Pancreas (tissue), 10 donors: Measurements from ENCODE around the gene SCG2. TPM values are rescaled to one million over a fixed set of nuclear protein-coding genes. Genes with fewer than 3 reads are reported as not detected.

Source experiments
- ATAC-seq, 4 donors: fragments of 200-7000 bp; cut with Tn5 transposase; one replicate each; pipeline versions ENCODE4 v1.8.0 to v1.9.1; 2020; ENCODE audit warnings: mild to moderate bottlenecking in 4 of 4, moderate library complexity in 4 of 4
- DNase-seq, 6 donors: peaks; one replicate each; pipeline ENCODE4 v3.0.0-alpha.2; 2020
- FAIRE-seq: peaks from 2 replicates; lab custom pipeline; 2012; peaks lifted over from hg19 to GRCh38; lab: Jason Lieb, UNC
- H3K27ac ChIP-seq, 4 donors: fragments of 200-600 bp; sonication (generic); 1 replicate in 3 of 4; 2 replicates in 1 of 4; pipeline versions ENCODE4 v1.5.0 to v1.8.0; 2020
- H3K27me3 ChIP-seq, 4 donors: fragments of 200-600 bp; one replicate each; pipeline ENCODE4 v1.8.0; 2021
- H3K36me3 ChIP-seq, 3 donors: fragments of 200-600 bp; sonication (generic) in 1 of 3; one replicate each; pipeline versions ENCODE4 v1.5.0 to v1.8.0; 2020 to 2021
- H3K4me1 ChIP-seq, 3 donors: fragments of 200-600 bp; one replicate each; pipeline ENCODE4 v1.8.0; 2021
- H3K4me3 ChIP-seq, 4 donors: fragments of 200-600 bp; sonication (generic) in 2 of 4; one replicate each; pipeline versions ENCODE4 v1.5.0 to v1.8.0; 2020 to 2021
- H3K9me3 ChIP-seq, 4 donors: fragments of 200-600 bp; one replicate each; pipeline ENCODE4 v1.8.0; 2021
- WGBS, 2 donors: extraction: QIAGEN DNeasy Blood & Tissue Kit; methylation state at CpG; one replicate each; pipeline ENCODE4 v1.1.7; 2013; 5-methylcytosine and 5-hydroxymethylcytosine counted together
- intact Hi-C, 3 donors: fragments of 100-400 bp; cut with DNase I; formaldehyde crosslinking; loops; one replicate each; pipeline versions ENCODE4 v1.11.1 to v1.14.2; 2022
- polyA plus RNA-seq, 2 donors: library from polyadenylated mRNA; stranded (reverse); fragments of 200-250 nt; gene quantifications; one replicate each; pipeline ENCODE4 v1.2.3, GENCODE V29; 2013
- total RNA-seq, 6 donors: library from RNA; stranded (reverse); fragmentation: NEBNext Ultra II Directional in 4 of 6; extraction: Animal tissue kit (Norgen Biotek cat#: 25700) in 4 of 6; gene quantifications; one replicate each; pipeline versions ENCODE4 v1.2.1 to v1.2.4, GENCODE V29; 2021 to 2023
- TF ChIP-seq, protein P1 (sequence below), 4 donors: fragments of 200-600 bp; sonication (generic) in 3 of 4; IDR thresholded peaks; one replicate each; pipeline versions ENCODE4 v1.5.0 to v1.8.0; 2021; ENCODE audit warnings: antibody characterized with exemption in 4 of 4
- donor health status: healthy with polysubstance abuse.
- donor health status: DM: no; HTN: no; CAD: no; lungs with moderate emphysema.
- donor health status: DM: no; HTN: no; CAD: no.
- donor health status: control.
- donor health status: control.
- donor health status: Bipolar disorder and iron deficiency.
- donor health status: DM: yes; HTN: yes; CAD: no.
- donor health status: DM: no; HTN: no; CAD: no.
- donor health status: DM: no; HTN: no; CAD: no.
- donor health status: DM: yes; HTN: yes; CAD: no.

Gene SCG2
- total and polyA plus RNA-seq, 8 donors = 4.4 to 189 (median 19.3) TPM

DNA sequence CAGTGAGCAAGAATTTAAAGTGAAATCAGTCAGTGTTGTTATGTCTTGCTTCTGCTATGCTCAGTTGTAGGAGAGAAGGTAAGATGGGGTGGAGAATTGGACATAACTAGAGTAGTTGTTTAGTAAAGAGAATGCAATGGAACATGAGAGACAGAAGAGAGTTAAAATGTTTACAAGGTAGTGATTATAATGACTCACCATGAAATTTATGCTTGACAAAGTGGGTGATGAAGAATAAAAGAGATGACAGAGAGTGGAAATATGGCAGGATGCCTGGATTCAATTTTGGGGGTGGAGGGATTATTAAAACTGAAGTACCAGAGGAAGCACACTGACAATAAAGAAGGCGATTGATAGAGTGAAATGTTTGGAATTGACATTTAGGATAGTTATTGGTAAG is 10.6 kb downstream of the SCG2 start:
- WGBS, 2 donors = 64 to 78% methylated on average over 1 of the region's 1 CpG
- ATAC-seq (no peak), DNase-seq (no peak), FAIRE-seq (no peak)
- H3K4me3 ChIP-seq = no peak overlapping the region
- intact Hi-C loops = no loop called here
- TF ChIP-seq, protein P1, sequence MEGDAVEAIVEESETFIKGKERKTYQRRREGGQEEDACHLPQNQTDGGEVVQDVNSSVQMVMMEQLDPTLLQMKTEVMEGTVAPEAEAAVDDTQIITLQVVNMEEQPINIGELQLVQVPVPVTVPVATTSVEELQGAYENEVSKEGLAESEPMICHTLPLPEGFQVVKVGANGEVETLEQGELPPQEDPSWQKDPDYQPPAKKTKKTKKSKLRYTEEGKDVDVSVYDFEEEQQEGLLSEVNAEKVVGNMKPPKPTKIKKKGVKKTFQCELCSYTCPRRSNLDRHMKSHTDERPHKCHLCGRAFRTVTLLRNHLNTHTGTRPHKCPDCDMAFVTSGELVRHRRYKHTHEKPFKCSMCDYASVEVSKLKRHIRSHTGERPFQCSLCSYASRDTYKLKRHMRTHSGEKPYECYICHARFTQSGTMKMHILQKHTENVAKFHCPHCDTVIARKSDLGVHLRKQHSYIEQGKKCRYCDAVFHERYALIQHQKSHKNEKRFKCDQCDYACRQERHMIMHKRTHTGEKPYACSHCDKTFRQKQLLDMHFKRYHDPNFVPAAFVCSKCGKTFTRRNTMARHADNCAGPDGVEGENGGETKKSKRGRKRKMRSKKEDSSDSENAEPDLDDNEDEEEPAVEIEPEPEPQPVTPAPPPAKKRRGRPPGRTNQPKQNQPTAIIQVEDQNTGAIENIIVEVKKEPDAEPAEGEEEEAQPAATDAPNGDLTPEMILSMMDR (IDR thresholded peaks at IDR 0.05) = no peak
- H3K9me3 ChIP-seq = no peaks in the 10 kb centered on the region
- no peaks in the 10 kb centered on the region for H3K4me1 ChIP-seq
- H3K27ac ChIP-seq = no peak overlapping the region
- no peaks in the 10 kb centered on the region for H3K36me3 ChIP-seq
- no peaks in the 10 kb centered on the region for H3K27me3 ChIP-seq

DNA sequence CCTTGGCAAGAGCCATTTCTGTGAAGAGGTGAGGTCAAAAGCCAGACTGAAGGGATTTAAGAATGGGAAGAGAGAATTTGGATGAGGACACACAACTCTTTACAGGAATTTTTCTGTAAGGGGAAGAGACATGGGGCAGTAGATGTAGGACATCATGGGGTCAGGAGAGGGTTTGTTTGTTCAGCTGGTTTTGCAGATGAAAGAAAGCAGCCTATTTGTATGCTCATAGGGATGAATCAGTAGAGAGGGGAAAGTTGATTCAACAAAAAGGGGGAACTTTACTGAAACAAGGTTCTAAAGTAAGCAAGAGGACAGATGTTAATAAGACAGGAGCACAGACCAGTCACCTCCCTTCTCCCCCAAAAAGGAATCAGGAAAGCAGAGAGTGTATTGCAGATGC is 11.2 kb downstream of the SCG2 start:
- TF ChIP-seq, protein P1 (IDR thresholded peaks at IDR 0.05) = no peak
- ATAC-seq (no peak), FAIRE-seq (no peak), DNase-seq (no peak)
- Histone ChIP-seq H3K9me3 (no peaks in the 10 kb centered on the region), H3K36me3 (no peaks in the 10 kb centered on the region), H3K27me3 (no peaks in the 10 kb centered on the region), H3K4me3 (no peak overlapping the region), H3K4me1 (no peaks in the 10 kb centered on the region), H3K27ac (no peak overlapping the region)
- intact Hi-C loops = no loop called here

DNA sequence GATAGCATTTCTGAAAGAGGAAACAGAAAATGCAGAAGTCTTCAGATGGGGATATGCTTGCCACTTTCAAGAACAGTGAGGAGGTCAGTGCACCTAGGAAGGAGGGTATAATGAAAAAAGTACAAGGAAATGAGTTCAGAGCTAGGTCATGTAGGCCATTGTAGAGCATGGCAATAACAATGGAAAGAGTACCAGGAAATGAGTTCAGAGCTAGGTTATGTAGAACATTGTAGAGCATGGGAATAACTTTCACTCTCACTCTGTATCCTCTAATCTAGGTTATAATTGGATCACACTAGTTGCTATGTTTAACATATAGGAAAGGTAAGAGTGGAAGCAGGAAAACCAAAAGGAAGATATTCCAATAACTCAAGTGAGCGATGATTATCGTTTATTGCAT is 12.3 kb downstream of the SCG2 start:
- H3K27me3 ChIP-seq = no peaks in the 10 kb centered on the region
- H3K9me3 ChIP-seq = no peaks in the 10 kb centered on the region
- H3K4me3 ChIP-seq = no peak overlapping the region
- H3K36me3 ChIP-seq = no peaks in the 10 kb centered on the region
- no peaks in the 10 kb centered on the region for H3K4me1 ChIP-seq
- FAIRE-seq (no peak), ATAC-seq (no peak), DNase-seq (no peak)
- intact Hi-C loops = no loop called here
- 76 to 80% methylated on average over 2 of the region's 2 CpGs for WGBS, 2 donors
- TF ChIP-seq, protein P1 (IDR thresholded peaks at IDR 0.05) = no peak
- H3K27ac ChIP-seq = no peak overlapping the region

DNA sequence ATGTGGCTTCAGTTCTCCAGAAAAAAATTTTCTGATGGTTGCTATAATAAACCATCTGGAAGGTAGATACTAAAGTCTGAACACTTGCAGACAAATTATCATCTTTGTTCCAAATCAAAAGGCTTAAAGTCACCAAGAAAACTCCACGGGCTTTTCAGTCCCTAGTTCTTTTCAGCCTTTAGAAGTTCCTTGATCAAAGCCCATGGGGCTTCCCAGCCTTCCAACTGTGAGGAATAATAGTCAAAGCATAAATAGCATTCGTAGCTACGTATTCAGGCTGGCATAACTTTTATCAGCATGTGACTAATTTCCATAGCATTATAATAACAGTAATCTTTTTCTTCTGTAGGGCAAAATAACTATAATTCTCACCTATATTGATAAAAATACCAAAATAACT is 13.9 kb downstream of the SCG2 start:
- TF ChIP-seq, protein P1 (IDR thresholded peaks at IDR 0.05) = no peak
- WGBS, 2 donors = 42 to 52% methylated on average over 3 of the region's 3 CpGs
- Histone ChIP-seq H3K9me3 (no peaks in the 10 kb centered on the region), H3K4me1 (no peaks in the 10 kb centered on the region), H3K27me3 (no peaks in the 10 kb centered on the region), H3K4me3 (no peak overlapping the region), H3K36me3 (no peaks in the 10 kb centered on the region), H3K27ac (no peak overlapping the region)
- ATAC-seq = no peak
- no peak for DNase-seq
- FAIRE-seq = no peak
- intact Hi-C loops = no loop called here

DNA sequence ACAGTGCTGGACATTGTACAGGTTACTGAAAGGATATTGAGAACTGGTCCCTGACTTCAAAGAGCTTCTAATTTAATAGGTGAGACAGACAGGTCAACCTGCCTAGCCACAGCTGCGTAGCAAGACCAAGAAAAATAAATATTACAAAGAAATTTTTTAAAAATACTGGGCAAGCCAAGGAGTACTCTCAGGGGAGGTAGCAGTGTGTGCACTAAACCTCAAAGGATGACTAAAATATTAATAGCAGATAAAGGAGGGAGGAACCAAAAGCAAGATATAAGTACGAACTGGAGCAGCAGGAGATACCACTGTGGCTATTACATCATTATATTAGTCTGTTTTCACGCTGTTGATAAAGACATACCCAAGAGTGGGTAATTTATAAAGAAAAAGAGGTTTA is 14.9 kb downstream of the SCG2 start:
- TF ChIP-seq, protein P1 (IDR thresholded peaks at IDR 0.05) = no peak
- no peak overlapping the region for H3K27ac ChIP-seq
- no peak for DNase-seq
- 69 to 83% methylated on average over 3 of the region's 3 CpGs for WGBS, 2 donors
- ATAC-seq = no peak
- intact Hi-C loops = no loop called here
- no peak overlapping the region for H3K4me3 ChIP-seq
- H3K4me1 ChIP-seq = no peaks in the 10 kb centered on the region
- FAIRE-seq = no peak
- H3K9me3 ChIP-seq = no peaks in the 10 kb centered on the region
- no peaks in the 10 kb centered on the region for H3K36me3 ChIP-seq
- H3K27me3 ChIP-seq = no peaks in the 10 kb centered on the region
